Measurements from ENCODE around the gene RALGPS2. TPM values are rescaled to one million over a fixed set of nuclear protein-coding genes. Genes with fewer than 3 reads are reported as not detected.
"Not testable (repeated sequence)": the region's sequence is repeated elsewhere in the genome, so short reads cannot be mapped to it uniquely, and the experiment has no call there.

The RALGPS2 gene
- total RNA-seq, 2 experiments from 2014 or later, result 2.8 to 4.0 TPM

DNA sequence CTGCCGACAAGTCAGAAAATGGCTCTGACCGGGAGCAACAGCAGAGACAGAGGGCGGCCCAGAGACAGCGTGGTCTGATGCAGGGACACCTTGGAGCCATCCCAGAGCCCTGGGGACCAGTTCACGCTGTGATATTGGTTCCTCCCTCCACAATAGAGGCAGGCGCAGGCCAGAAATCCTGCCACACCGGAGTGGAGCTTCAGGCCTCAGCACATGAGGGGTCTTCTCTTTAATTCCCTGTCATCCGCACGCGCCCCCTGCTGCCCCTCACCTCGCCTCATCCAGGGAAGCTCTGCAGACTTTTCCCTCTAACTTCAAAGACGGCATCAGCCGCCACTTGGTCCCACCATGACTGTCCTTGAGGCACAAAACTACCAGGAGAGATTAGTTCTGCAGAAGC lies 221.4 kb downstream of the RALGPS2 start:
- Mint-ChIP-seq H3K9me3 (no peaks in the 10 kb centered on the region), H3K4me3 (no peak overlapping the region), H3K36me3 (ENCODE audit: low read depth) (no peaks in the 10 kb centered on the region), H3K27me3 (ENCODE audit: low read depth) (peaks cover 14% of the 10 kb centered on the region), H3K4me1 (ENCODE audit: low read depth) (no peaks in the 10 kb centered on the region), H3K27ac (no peak overlapping the region)
- CTCF ChIA-PET, result no interaction called here
- intact Hi-C loops (cut with micrococcal nuclease), result no loop called here
- DNase-seq, result no peak

DNA sequence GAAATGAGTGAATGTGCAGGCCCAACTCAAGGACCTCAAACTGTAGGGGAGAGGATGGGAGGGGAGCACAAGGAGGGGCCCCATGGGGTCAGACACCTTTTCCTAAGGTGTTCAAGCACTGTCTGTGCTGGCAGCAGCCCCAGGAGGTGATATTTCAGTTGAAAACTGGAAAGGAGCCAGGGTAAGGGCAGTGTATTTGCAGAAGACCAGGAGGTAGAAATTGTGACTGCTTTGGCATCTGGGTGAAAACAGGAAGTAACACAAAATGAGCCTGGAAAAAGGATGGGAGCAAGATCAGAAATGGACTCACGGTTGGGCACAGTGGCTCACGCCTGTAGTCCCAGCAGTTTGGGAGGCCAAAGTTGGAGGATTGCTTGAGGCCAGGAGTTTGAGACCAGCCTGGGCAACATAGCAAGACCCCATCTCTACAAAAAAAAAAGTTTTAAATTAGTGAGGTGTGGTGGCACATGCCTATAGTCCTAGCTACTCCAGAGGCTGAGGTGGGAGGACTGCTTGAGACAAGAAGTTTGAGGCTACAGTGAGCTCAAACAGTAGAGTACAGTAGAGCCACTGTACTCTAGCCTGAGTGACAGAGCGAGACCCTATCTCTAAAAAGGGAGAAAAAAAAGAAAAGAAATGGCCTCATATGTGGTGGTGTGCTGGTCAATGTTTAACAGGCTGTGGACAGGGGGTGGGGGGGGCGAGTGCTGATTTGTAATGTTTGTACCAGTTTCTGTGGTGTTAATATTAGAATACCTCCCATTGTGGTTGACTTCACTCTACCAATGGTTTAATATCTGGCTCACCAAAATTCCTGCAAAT lies 222.0 kb downstream of the RALGPS2 start:
- no peak for DNase-seq
- Mint-ChIP-seq H3K9me3 (no peaks in the 10 kb centered on the region), H3K4me3 (no peak overlapping the region), H3K27ac (no peak overlapping the region), H3K27me3 (ENCODE audit: low read depth) (peaks cover 12% of the 10 kb centered on the region), H3K36me3 (ENCODE audit: low read depth) (no peaks in the 10 kb centered on the region), H3K4me1 (ENCODE audit: low read depth) (no peaks in the 10 kb centered on the region)
- intact Hi-C loops (cut with micrococcal nuclease), result no loop called here
- CTCF ChIA-PET, result no interaction called here

DNA sequence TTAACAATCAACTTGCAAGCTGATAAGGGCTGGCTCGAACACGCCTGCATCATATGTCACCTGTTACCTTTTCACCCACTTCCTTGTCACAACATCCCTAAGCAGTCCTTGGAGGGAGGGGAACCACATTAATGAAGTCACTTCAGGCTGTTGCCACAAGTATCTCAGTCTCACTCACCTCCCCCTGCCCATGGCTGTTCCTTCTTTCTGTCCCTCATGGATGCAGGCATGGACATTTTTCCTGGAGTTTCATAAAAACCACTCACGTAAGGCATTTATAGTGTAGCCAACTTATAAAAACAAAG lies 222.6 kb downstream of the RALGPS2 start:
- peaks cover 11% of the 10 kb centered on the region for H3K27me3 Mint-ChIP-seq (ENCODE audit: low read depth)
- DNase-seq, result no peak
- H3K4me3 Mint-ChIP-seq, result no peak overlapping the region
- no peaks in the 10 kb centered on the region for H3K36me3 Mint-ChIP-seq (ENCODE audit: low read depth)
- no peaks in the 10 kb centered on the region for H3K9me3 Mint-ChIP-seq
- CTCF ChIA-PET, result no interaction called here
- H3K27ac Mint-ChIP-seq, result no peak overlapping the region
- H3K4me1 Mint-ChIP-seq (ENCODE audit: low read depth), result no peaks in the 10 kb centered on the region
- intact Hi-C loops (cut with micrococcal nuclease), result no loop called here

DNA sequence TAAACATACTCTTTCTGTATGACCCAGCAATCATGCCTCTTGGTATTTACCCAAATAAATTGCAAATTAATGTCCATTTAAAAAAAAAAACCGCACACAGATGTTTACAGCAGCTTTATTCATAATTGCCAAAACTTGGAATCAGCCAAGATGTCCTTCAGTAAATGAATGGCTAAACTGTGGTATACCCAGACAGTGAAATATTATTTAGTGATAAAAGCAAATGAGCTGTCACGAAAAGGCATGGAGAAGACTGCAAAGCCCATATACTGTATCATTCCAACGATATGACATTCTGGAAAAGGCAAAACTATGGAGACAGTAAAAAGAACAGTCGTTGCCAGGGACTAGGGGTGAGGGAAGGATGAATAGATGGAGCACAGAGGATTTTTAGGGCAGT lies 223.6 kb downstream of the RALGPS2 start:
- CTCF ChIA-PET, result no interaction called here
- Mint-ChIP-seq H3K4me1 (ENCODE audit: low read depth) (no peaks in the 10 kb centered on the region), H3K27ac (no peak overlapping the region), H3K36me3 (ENCODE audit: low read depth) (no peaks in the 10 kb centered on the region), H3K27me3 (ENCODE audit: low read depth) (peaks cover 11% of the 10 kb centered on the region), H3K9me3 (no peaks in the 10 kb centered on the region), H3K4me3 (no peak overlapping the region)
- intact Hi-C loops (cut with micrococcal nuclease), result no loop called here
- DNase-seq, result no peak

DNA sequence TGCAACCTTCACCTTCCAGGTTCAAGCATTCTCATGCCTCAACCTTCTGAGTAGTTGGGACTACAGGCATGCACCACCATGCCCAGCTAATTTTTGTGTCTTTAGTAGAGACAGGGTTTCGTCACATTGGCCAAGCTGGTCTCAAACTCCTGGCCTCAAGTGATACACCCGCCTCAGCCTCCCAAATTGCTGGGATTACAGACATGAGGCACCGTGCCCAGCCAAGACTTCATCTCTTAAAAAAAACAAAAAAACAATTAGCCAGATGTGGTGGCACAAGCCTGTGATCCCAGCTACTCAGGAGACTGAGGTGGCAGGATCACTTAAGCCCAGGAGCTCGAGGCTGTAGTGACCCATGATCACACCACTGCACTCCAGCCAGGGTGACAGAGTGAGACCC lies 224.8 kb downstream of the RALGPS2 start:
- H3K27ac Mint-ChIP-seq; intact Hi-C loops (cut with micrococcal nuclease); H3K4me3 Mint-ChIP-seq; H3K9me3 Mint-ChIP-seq; H3K36me3 Mint-ChIP-seq (ENCODE audit: low read depth); DNase-seq; H3K4me1 Mint-ChIP-seq (ENCODE audit: low read depth); H3K27me3 Mint-ChIP-seq (ENCODE audit: low read depth): not testable (repeated sequence)
- CTCF ChIA-PET, result interaction anchor here (0.6 to 0.7 kb wide), 3 partner anchors 55 to 332 kb away, joined by 3 to 7 read pairs (median 5); no protein-coding TSS in a partner anchor

DNA sequence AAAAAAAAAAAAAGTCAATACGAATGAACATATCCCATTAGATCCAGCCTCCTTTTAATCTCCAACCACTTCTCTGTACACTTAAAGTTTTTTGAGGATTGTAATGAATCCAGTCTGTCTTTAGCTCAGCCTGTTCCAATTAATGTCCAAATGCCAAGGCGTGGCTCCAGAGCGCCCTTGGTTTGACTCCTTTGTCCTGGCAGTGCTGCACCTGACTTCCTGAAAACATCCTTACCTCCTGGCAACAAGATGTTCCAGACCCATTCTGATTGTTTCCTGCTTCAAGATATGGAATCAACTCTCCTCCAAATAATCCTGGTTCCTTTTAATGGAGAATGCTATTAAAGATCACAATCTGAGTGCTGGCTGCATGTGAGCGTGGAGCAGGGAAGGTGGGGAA lies 226.6 kb downstream of the RALGPS2 start:
- no peaks in the 10 kb centered on the region for H3K4me1 Mint-ChIP-seq (ENCODE audit: low read depth)
- no peak overlapping the region for H3K4me3 Mint-ChIP-seq
- H3K36me3 Mint-ChIP-seq (ENCODE audit: low read depth), result no peaks in the 10 kb centered on the region
- no peak for DNase-seq
- intact Hi-C loops (cut with micrococcal nuclease), result no loop called here
- H3K9me3 Mint-ChIP-seq, result no peaks in the 10 kb centered on the region
- CTCF ChIA-PET, result interaction anchor here (0.7 kb wide), 1 partner anchor 35 kb away, joined by 3 read pairs; no protein-coding TSS in a partner anchor
- H3K27ac Mint-ChIP-seq, result no peak overlapping the region
- peaks cover 3% of the 10 kb centered on the region for H3K27me3 Mint-ChIP-seq (ENCODE audit: low read depth)

DNA sequence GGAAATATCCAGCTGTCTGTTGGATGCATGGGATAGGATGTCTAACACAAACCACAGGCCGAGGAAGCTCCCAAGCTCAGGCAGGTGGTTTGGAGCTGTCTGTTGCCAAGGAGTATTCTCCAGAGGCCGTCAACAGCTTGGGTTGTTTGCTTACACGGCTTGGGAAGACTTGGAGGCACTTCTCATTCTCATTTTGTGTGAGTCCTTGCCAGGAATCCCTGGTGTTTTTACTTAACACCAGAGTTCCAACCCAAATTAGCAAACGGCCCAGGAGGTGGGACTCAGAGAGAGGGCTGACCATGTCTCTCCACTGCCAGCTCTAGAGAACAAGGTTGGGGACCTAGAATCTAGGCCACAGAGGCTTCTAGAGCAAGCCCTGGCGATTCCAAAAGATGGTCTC lies 228.0 kb downstream of the RALGPS2 start:
- DNase-seq, result no peak
- no peaks in the 10 kb centered on the region for H3K36me3 Mint-ChIP-seq (ENCODE audit: low read depth)
- H3K27me3 Mint-ChIP-seq (ENCODE audit: low read depth), result peaks cover 2% of the 10 kb centered on the region
- CTCF ChIA-PET, result no interaction called here
- H3K9me3 Mint-ChIP-seq, result no peaks in the 10 kb centered on the region
- no peak overlapping the region for H3K4me3 Mint-ChIP-seq
- no peaks in the 10 kb centered on the region for H3K4me1 Mint-ChIP-seq (ENCODE audit: low read depth)
- intact Hi-C loops (cut with micrococcal nuclease), result no loop called here
- H3K27ac Mint-ChIP-seq, result no peak overlapping the region

DNA sequence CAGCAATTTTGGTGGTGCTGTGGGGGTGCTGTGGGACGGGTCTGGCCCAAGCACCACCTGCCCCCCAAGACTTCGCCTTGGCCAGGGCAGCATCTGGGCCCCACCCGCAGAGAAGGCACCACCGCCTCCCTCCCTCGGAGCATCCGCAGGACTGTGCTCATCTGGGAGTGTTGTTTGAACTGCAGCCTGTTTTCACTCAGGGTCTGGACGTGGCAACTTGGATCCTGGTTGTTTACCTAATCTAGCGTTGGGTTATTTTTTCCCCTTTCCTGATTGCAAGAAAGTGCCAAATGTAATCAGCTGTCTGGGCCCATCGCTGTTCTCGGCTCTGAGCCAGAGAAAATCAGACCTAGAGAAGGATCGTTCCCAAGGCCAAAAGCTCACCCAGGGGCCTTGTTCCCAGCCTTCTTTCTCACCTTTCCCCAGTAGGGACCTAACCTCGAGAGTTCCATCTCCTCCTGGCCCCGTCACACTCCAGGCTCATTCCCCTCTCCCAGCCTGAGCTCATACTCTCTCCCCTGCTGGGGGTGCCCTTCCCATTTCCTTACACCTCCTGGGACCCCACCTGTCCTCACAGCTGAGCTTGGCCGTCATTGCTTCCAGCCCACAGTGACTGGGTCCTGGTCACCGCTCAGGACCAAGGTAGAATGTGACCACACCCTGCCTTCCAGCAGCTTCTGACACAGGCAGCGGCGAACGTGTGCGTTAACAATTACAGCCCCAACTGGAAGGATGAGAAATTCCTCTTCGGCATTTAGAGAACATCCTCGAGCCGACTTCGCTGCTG lies 228.7 kb downstream of the RALGPS2 start:
- DNase-seq, result no peak
- no peaks in the 10 kb centered on the region for H3K9me3 Mint-ChIP-seq
- intact Hi-C loops (cut with micrococcal nuclease), result no loop called here
- H3K36me3 Mint-ChIP-seq (ENCODE audit: low read depth), result no peaks in the 10 kb centered on the region
- H3K4me1 Mint-ChIP-seq (ENCODE audit: low read depth), result no peaks in the 10 kb centered on the region
- H3K27me3 Mint-ChIP-seq (ENCODE audit: low read depth), result no peaks in the 10 kb centered on the region
- H3K27ac Mint-ChIP-seq, result no peak overlapping the region
- no peak overlapping the region for H3K4me3 Mint-ChIP-seq
- CTCF ChIA-PET, result no interaction called here

DNA sequence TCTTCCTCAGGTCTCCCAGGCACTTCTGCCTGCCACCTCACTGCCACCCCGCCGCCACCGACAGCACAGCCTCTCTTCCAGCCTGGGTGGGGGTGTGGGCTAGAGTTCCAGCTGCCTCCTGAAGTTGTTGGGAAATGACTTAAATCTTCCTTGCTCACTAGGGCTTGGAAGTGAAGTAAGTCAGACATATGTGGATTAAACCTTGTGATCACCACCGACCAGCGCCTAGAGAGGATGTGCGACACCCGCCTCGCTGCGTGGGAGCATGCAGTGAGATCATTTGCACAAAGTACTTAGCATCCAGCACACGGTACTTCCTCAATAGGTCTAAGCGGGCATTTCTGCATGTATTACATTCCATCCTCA lies 229.3 kb downstream of the RALGPS2 start:
- no peaks in the 10 kb centered on the region for H3K27me3 Mint-ChIP-seq (ENCODE audit: low read depth)
- intact Hi-C loops (cut with micrococcal nuclease), result no loop called here
- CTCF ChIA-PET, result no interaction called here
- H3K36me3 Mint-ChIP-seq (ENCODE audit: low read depth), result no peaks in the 10 kb centered on the region
- DNase-seq, result no peak
- H3K4me1 Mint-ChIP-seq (ENCODE audit: low read depth), result no peaks in the 10 kb centered on the region
- H3K9me3 Mint-ChIP-seq, result no peaks in the 10 kb centered on the region
- H3K4me3 Mint-ChIP-seq, result no peak overlapping the region
- no peak overlapping the region for H3K27ac Mint-ChIP-seq

DNA sequence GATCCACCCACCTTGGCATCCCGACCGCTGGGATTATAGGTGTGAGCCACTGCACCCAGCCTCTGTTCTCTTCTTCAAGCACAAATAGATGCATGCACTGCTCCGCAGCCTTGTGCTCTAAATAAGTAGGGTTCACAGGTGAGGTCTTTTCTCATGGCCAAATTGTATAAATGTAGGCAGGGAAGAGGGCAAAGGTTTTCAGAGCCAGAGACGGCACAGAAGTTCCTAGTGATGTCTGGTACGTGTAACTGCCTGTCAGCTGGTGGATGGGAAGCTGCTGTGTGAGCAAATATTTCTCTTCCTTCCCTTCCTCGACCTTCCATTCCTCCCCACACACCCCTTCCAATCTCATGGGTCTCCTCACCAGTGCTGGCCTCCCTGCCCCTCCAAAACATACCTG lies 229.9 kb downstream of the RALGPS2 start:
- Mint-ChIP-seq H3K27ac (no peak overlapping the region), H3K4me3 (no peak overlapping the region), H3K4me1 (ENCODE audit: low read depth) (no peaks in the 10 kb centered on the region), H3K36me3 (ENCODE audit: low read depth) (no peaks in the 10 kb centered on the region), H3K27me3 (ENCODE audit: low read depth) (no peaks in the 10 kb centered on the region), H3K9me3 (peaks cover 3% of the 10 kb centered on the region)
- CTCF ChIA-PET, result no interaction called here
- intact Hi-C loops (cut with micrococcal nuclease), result no loop called here
- no peak for DNase-seq

DNA sequence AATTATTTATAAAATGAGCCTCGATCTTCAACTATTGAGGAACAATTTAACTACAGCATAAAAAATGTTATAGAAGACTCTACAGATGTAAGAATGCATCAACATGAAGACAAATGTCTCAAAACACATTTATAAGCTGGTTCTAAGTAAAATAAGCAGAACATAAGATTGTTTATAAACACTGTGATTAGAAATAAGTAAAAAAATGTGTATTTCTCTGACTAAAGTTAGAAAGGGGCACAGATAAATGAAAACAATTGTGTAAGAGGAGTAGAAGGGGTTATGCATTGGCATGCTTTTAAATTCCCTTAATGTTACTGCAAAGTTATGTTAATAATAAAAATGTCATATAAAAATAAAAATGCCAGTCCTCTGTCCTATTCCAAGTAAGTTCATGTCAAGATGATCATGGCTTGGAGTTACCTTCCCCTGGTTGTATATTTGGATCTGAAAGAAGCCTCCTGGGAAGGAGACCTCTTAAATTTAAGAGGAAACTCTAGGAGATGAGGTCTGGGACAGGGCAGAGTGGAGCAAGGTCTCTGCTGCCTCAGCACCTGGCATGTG lies 230.4 kb downstream of the RALGPS2 start:
- no peaks in the 10 kb centered on the region for H3K4me1 Mint-ChIP-seq (ENCODE audit: low read depth)
- intact Hi-C loops (cut with micrococcal nuclease), result no loop called here
- CTCF ChIA-PET, result no interaction called here
- no peaks in the 10 kb centered on the region for H3K27me3 Mint-ChIP-seq (ENCODE audit: low read depth)
- H3K9me3 Mint-ChIP-seq, result peaks cover 3% of the 10 kb centered on the region
- no peak overlapping the region for H3K27ac Mint-ChIP-seq
- H3K4me3 Mint-ChIP-seq, result no peak overlapping the region
- no peaks in the 10 kb centered on the region for H3K36me3 Mint-ChIP-seq (ENCODE audit: low read depth)
- DNase-seq, result no peak

DNA sequence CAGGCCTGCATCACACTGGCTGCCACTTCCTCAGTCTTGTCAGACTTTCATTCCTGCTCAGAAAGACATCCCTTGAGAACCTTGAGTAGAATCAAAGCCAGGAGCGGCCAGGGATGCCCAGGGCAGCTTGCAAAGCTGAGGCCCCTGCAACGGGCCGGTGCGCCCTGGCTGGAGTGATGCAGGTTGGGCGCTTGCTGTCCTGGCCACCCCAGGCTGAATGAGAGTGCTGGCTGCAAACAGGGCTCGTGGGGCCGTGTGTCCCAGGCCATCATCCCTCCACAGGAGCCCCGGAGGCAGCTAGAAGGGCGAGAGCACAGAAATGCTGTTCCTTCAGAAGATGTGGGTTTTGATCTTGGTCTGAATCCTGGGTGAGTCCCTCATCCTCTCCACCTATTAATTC lies 233.4 kb downstream of the RALGPS2 start:
- intact Hi-C loops (cut with micrococcal nuclease), result no loop called here
- Mint-ChIP-seq H3K27me3 (ENCODE audit: low read depth) (peaks cover 2% of the 10 kb centered on the region), H3K4me1 (ENCODE audit: low read depth) (no peaks in the 10 kb centered on the region), H3K4me3 (no peak overlapping the region), H3K36me3 (ENCODE audit: low read depth) (no peaks in the 10 kb centered on the region), H3K9me3 (peaks cover 3% of the 10 kb centered on the region), H3K27ac (no peak overlapping the region)
- CTCF ChIA-PET, result no interaction called here
- DNase-seq, result no peak

Data from activated naive CD4-positive, alpha-beta T cell treated with anti-CD3 and anti-CD28 coated beads for 36 hours (primary cell).